A673 (cell line): ENCODE results near the gene SYNGR2. TPM values are rescaled to one million over a fixed set of nuclear protein-coding genes. Genes with fewer than 3 reads are reported as not detected.

Source experiments
- BruUV-seq: library from RNA; stranded (reverse); fragments of 400-500 nt; replicated peaks from 2 replicates; lab custom pipeline; 2021; lab: Mats Ljungman, UMichigan
- CTCF ChIA-PET: fragments of 300-600 bp; sonication (Branson Sonifier 250); formaldehyde crosslinking; loops from one replicate; lab custom pipeline; 2022; ENCODE audit warnings: antibody characterized with exemption; lab: Charles Lee
- POLR2A ChIA-PET: fragments of 300-600 bp; sonication (Branson Sonifier 250); formaldehyde crosslinking; loops from one replicate; lab custom pipeline; 2022; ENCODE audit warnings: antibody characterized with exemption; ENCODE audit not compliant: low non-redundant PET; lab: Charles Lee
- DNase-seq: peaks from one replicate; pipeline ENCODE4 v3.0.0-alpha.2; 2015; ENCODE audit warnings: low spot score
- H3K27ac ChIP-seq: fragments of 200-600 bp; sonication (generic); 2 replicates; pipeline ENCODE4 v1.5.1; 2016; ENCODE audit warnings: mixed run types, low read depth, mild to moderate bottlenecking, mixed read lengths, antibody characterized with exemption, low read length; ENCODE audit not compliant: poor library complexity, severe bottlenecking
- H3K27me3 ChIP-seq: fragments of 200-600 bp; sonication (generic); replicated peaks from 2 replicates; pipeline ENCODE4 v1.6.1; 2017; ENCODE audit warnings: mixed run types, low read depth, mild to moderate bottlenecking, mixed read lengths, antibody characterized with exemption, low read length; ENCODE audit not compliant: insufficient read depth, poor library complexity
- H3K36me3 ChIP-seq: fragments of 200-600 bp; sonication (generic); 2 replicates; pipeline ENCODE4 v1.6.1; 2016; ENCODE audit warnings: mixed run types, mild to moderate bottlenecking, mixed read lengths, antibody characterized with exemption, low read length; ENCODE audit not compliant: insufficient read depth, poor library complexity, severe bottlenecking
- H3K4me1 ChIP-seq: fragments of 200-600 bp; sonication (generic); 2 replicates; pipeline ENCODE4 v1.6.1; 2017; ENCODE audit warnings: mixed run types, mild to moderate bottlenecking, mixed read lengths, antibody characterized with exemption, low read length; ENCODE audit not compliant: insufficient read depth, poor library complexity, severe bottlenecking
- H3K4me3 ChIP-seq: fragments of 200-600 bp; sonication (generic); 2 replicates; pipeline ENCODE4 v1.5.1; 2016; ENCODE audit warnings: low read depth, mixed run types, mild to moderate bottlenecking, mixed read lengths, low read length; ENCODE audit not compliant: poor library complexity, severe bottlenecking
- H3K9me3 ChIP-seq: fragments of 200-600 bp; sonication (generic); 2 replicates; pipeline ENCODE4 v1.6.1; 2016; ENCODE audit warnings: mixed run types, low read depth, mild to moderate bottlenecking, mixed read lengths, antibody characterized with exemption, low read length; ENCODE audit not compliant: poor library complexity, severe bottlenecking
- EZH2 ChIP-seq: fragments of 200-600 bp; sonication (generic); IDR thresholded peaks from 2 replicates; pipeline ENCODE4 v1.6.1; 2017; ENCODE audit warnings: borderline replicate concordance, low read depth, mild to moderate bottlenecking, mixed read lengths, antibody characterized with exemption, low read length; ENCODE audit not compliant: poor library complexity, severe bottlenecking
- intact Hi-C: fragments of 100-400 bp; cut with micrococcal nuclease; formaldehyde crosslinking; loops from one replicate; pipeline ENCODE4 v1.10.0; 2022; ENCODE audit not compliant: unreplicated experiment
- total RNA-seq: library from RNA; stranded (reverse); gene quantifications from 2 replicates; pipeline ENCODE4 v1.2.3, GENCODE V29; 2021
- TF ChIP-seq, protein P1 (sequence below): fragments of 300-800, 200-600 bp; sonication (generic); conservative IDR thresholded peaks from 2 replicates; pipeline ENCODE4 v1.5.1; 2017; ENCODE audit warnings: low read depth, mild to moderate bottlenecking, antibody characterized with exemption, low read length, moderate library complexity, mixed read lengths

The SYNGR2 gene
- total RNA-seq, 1 experiment from 2014 or later = 55.3 TPM

DNA sequence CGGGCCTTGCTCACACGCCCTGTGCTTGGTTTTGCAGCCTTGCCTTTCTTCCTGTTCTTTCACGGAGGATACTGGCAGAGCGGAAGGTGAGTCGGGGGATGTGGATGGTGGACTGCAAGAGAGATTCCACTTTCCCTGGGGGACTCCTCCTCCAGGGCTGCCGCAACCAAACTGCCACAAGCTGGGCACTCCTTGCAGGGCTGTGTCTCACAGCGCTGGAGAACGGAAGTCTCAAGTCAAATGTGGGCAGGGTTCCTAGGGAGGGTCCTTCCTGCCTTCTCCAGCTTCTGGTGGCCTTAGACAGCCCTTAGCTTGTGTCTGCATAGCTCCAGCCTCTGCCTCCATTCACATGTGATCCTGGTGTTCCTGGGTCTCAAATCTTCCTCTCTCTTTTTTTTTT lies 34.3 kb downstream of the SYNGR2 start:
- ChIA-PET CTCF (interaction anchor here (0.6 to 0.7 kb wide), 2 partner anchors 16 to 28 kb away, joined by 3 to 16 read pairs; no protein-coding TSS in a partner anchor), POLR2A (no interaction called here)
- Histone ChIP-seq H3K36me3 (peaks cover 9% of the 10 kb centered on the region), H3K27me3 (no peaks in the 10 kb centered on the region), H3K4me1 (no peaks in the 10 kb centered on the region), H3K9me3 (no peaks in the 10 kb centered on the region), H3K27ac (no peak overlapping the region), H3K4me3 (no peak overlapping the region)
- DNase-seq = no peak
- intact Hi-C loops = no loop called here
- no peak for TF ChIP-seq EZH2
- TF ChIP-seq, protein P1, sequence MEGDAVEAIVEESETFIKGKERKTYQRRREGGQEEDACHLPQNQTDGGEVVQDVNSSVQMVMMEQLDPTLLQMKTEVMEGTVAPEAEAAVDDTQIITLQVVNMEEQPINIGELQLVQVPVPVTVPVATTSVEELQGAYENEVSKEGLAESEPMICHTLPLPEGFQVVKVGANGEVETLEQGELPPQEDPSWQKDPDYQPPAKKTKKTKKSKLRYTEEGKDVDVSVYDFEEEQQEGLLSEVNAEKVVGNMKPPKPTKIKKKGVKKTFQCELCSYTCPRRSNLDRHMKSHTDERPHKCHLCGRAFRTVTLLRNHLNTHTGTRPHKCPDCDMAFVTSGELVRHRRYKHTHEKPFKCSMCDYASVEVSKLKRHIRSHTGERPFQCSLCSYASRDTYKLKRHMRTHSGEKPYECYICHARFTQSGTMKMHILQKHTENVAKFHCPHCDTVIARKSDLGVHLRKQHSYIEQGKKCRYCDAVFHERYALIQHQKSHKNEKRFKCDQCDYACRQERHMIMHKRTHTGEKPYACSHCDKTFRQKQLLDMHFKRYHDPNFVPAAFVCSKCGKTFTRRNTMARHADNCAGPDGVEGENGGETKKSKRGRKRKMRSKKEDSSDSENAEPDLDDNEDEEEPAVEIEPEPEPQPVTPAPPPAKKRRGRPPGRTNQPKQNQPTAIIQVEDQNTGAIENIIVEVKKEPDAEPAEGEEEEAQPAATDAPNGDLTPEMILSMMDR = no peak
- BruUV-seq = no TSS peak

DNA sequence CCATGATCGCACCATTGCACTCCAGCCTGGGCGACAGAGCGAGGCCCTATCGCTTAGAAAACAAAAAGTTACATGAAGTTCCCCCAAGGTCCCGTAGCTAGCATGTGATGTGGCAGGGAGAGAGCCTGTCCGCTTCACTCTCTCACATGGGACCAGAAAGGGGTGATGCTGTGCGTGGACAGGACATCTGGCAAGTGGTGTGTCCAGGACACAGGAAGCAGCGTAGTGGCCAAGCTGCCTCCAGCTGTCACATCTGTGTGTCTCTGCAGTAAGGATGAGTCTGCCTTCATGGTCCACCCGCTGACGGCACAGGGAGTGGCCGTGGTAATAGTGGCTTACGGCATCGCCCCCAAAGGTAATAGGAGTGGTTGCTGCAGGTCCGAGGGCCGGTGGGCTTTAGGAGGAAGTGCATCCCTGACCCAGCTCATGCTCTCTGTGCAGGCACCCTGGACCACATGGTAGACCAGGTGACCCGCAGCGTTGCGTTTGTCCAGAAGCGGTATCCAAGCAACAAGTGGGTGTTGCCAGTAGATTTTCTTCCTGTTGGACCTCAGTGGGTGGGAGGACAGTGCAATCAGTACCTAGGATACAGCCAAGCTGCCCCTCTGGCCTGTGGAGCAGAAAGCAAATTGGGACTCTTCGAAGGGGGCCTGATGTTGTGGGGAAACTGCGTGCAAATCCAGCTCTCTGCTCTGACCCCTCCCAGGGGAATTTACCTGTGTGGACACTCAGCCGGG lies 36.2 kb downstream of the SYNGR2 start:
- DNase-seq = no peak
- H3K9me3 ChIP-seq = no peaks in the 10 kb centered on the region
- ChIA-PET CTCF (interaction anchor here (0.6 kb wide), 1 partner anchor 28 kb away, joined by 4 read pairs; no protein-coding TSS in a partner anchor), POLR2A (no interaction called here)
- BruUV-seq = no TSS peak
- no peak overlapping the region for H3K4me3 ChIP-seq
- H3K27ac ChIP-seq = no peak overlapping the region
- H3K36me3 ChIP-seq = peaks cover 10% of the 10 kb centered on the region
- no peak for TF ChIP-seq EZH2
- TF ChIP-seq, protein P1 = no peak
- H3K4me1 ChIP-seq = no peaks in the 10 kb centered on the region
- no peaks in the 10 kb centered on the region for H3K27me3 ChIP-seq
- intact Hi-C loops = no loop called here

DNA sequence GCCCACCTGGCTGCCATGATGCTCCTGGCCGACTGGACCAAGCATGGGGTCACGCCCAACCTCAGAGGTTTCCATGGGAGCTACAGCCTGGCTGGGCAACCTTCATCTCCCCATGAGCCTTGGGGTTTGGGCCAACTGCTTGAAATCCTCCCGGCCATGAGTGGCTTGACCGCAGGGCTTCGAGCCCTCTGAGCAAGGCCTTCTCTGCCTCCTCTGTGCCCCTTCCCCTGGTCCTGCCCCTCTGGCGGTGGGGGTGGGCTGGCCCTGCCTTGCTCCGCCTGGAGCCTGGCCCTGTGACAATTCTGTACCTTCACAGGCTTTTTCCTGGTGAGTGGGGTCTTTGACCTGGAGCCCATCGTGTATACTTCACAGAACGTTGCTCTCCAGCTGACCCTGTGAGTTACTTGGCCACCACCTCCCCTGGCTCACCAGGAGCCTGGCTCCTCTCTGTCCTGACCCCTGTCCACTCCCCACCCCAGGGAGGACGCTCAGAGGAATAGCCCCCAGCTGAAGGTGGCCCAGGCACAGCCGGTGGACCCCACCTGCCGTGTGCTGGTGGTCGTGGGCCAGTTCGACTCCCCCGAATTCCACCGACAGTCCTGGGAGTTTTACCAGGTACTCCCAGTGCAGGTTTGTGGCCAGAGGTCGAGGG lies 36.9 kb downstream of the SYNGR2 start:
- H3K9me3 ChIP-seq = no peaks in the 10 kb centered on the region
- no peak for TF ChIP-seq EZH2
- TF ChIP-seq, protein P1 = no peak
- no peak overlapping the region for H3K27ac ChIP-seq
- intact Hi-C loops = no loop called here
- no peaks in the 10 kb centered on the region for H3K27me3 ChIP-seq
- no TSS peak for BruUV-seq
- H3K4me3 ChIP-seq = no peak overlapping the region
- H3K4me1 ChIP-seq = no peaks in the 10 kb centered on the region
- POLR2A ChIA-PET = no interaction called here
- CTCF ChIA-PET = no interaction called here
- no peak for DNase-seq
- peaks cover 10% of the 10 kb centered on the region for H3K36me3 ChIP-seq
